K562 treated with DMSO at 1 percent for 24 hours (cell line): ENCODE results near the gene SLC17A2. TPM values are rescaled to one million over a fixed set of nuclear protein-coding genes. Genes with fewer than 3 reads are reported as not detected.

Source experiments
- total RNA-seq: library from RNA; unstranded; fragments of 300-600 nt; gene quantifications from 2 replicates; pipeline ENCODE4 v1.2.3, GENCODE V29; 2022; ENCODE audit warnings: low read depth; ENCODE audit not compliant: insufficient read depth

SLC17A2 gene
- total RNA-seq: not detected in 2 replicates

GRCh38 chr6:25930532-25931410 lies at the start of gene SLC17A2:
Gene SLC17A2 (minus strand): TSS chr6:25930691. CDS start chr6:25925796, 4,895 bp downstream.

GRCh38 chr6:25962149-25963127 lies 31.9 kb upstream of the SLC17A2 start, which contains the start of gene TRIM38:
Gene TRIM38 (plus strand): TSS chr6:25962802. CDS start chr6:25966523, 3,721 bp downstream.

GRCh38 chr6:25874118-25874517 lies 56.4 kb downstream of the SLC17A2 start, which contains the start of gene SLC17A3:
Gene SLC17A3 (minus strand): TSS chr6:25874243. CDS start chr6:25868387, 5,856 bp downstream.

Other genes starting within 250 kb of the SLC17A2 start
- gene SLC17A4, start 175.9 kb downstream of the SLC17A2 start, total RNA-seq: not detected in 2 replicates
- gene SLC17A1, start 98.6 kb downstream of the SLC17A2 start, total RNA-seq: not detected in 2 replicates
- gene SLC17A3, start 56.4 kb downstream of the SLC17A2 start, total RNA-seq: not detected in 2 replicates
- gene TRIM38, start 32.1 kb upstream of the SLC17A2 start, total RNA-seq: 6.1 and 7.3 TPM in 2 replicates
- gene HFE, start 156.7 kb upstream of the SLC17A2 start, total RNA-seq: 1.3 and 1.5 TPM in 2 replicates